Activated T-helper 17 cell treated with anti-CD3 and anti-CD28 coated beads, Interleukin-2, amount 50 U/mL, for 72 hours (primary cell): ENCODE measurements around the gene KIAA0040. TPM values are rescaled to one million over a fixed set of nuclear protein-coding genes. Genes with fewer than 3 reads are reported as not detected.
"Not testable (repeated sequence)": the region's sequence is repeated elsewhere in the genome, so short reads cannot be mapped to it uniquely, and the experiment has no call there.

ENCODE experiments used
- ATAC-seq: fragments of 150-1000 bp; cut with Tn5 transposase; replicated peaks from 2 replicates; pipeline ENCODE4 v1.10.0; 2021; ENCODE audit warnings: mild to moderate bottlenecking, moderate library complexity
- H3K27ac Mint-ChIP-seq: one replicate; pipeline ENCODE4 v1.8.0; 2022; ENCODE audit warnings: mixed read lengths
- H3K27me3 Mint-ChIP-seq: one replicate; pipeline ENCODE4 v1.8.0; 2022; ENCODE audit warnings: mixed read lengths
- H3K36me3 Mint-ChIP-seq: one replicate; pipeline ENCODE4 v1.8.0; 2022; ENCODE audit warnings: low read depth, mild to moderate bottlenecking, mixed read lengths
- H3K4me1 Mint-ChIP-seq: one replicate; pipeline ENCODE4 v1.8.0; 2022; ENCODE audit warnings: mixed read lengths
- H3K4me3 Mint-ChIP-seq: one replicate; pipeline ENCODE4 v1.8.0; 2022; ENCODE audit warnings: mild to moderate bottlenecking, mixed read lengths
- H3K9me3 Mint-ChIP-seq: one replicate; pipeline ENCODE4 v1.8.0; 2022; ENCODE audit warnings: mixed read lengths
- total RNA-seq, 2 donors: library from RNA; stranded (reverse); gene quantifications; one replicate each; pipeline ENCODE4 v1.2.3, GENCODE V29; 2022

KIAA0040 gene
- total RNA-seq, 2 donors from 2014 or later, result 34.8 to 39.4 TPM

DNA sequence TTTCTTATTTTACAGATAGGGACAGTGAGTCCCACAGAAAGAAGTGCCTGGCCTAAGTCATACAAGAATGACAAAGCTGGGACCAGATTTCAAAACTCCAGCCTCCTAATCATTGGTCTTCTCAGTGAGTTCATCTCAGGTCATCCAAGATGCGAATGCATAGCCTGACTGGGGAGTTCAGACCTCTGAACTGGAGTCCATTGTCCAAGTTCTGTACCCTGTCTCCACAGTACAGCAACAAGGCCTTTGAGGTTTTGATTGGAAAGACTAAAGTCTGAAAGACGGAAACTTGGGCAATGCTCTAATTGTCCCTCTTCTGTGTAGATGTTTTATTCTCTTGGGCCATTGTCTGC lies 63.0 kb downstream of the KIAA0040 start:
- no peaks in the 10 kb centered on the region for H3K36me3 Mint-ChIP-seq
- peaks cover 3% of the 10 kb centered on the region for H3K27me3 Mint-ChIP-seq
- H3K4me1 Mint-ChIP-seq, result no peaks in the 10 kb centered on the region
- H3K9me3 Mint-ChIP-seq, result no peaks in the 10 kb centered on the region
- ATAC-seq, result no peak
- H3K27ac Mint-ChIP-seq, result no peak overlapping the region
- no peak overlapping the region for H3K4me3 Mint-ChIP-seq

DNA sequence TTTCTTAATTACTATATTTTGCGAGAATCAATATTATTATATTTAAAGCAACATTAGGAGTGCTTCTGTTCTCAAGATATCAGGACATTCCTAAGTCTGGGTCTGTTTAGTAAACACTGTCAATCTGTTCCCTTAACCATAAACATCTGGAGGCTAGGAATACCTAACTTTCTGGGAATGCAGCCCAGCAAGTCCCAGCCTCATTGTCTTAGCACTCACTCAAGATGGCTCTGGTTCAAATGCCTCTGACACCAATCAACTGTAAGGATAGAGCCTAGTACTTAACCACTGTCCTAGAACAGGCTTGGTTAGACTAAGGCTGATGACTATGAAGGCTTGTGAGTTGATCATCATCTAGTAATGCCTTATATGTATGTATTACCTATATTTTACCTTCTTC lies 63.4 kb downstream of the KIAA0040 start:
- Mint-ChIP-seq H3K36me3 (no peaks in the 10 kb centered on the region), H3K27me3 (no peaks in the 10 kb centered on the region), H3K4me1 (no peaks in the 10 kb centered on the region), H3K4me3 (no peak overlapping the region), H3K27ac (no peak overlapping the region), H3K9me3 (no peaks in the 10 kb centered on the region)
- ATAC-seq, result no peak

DNA sequence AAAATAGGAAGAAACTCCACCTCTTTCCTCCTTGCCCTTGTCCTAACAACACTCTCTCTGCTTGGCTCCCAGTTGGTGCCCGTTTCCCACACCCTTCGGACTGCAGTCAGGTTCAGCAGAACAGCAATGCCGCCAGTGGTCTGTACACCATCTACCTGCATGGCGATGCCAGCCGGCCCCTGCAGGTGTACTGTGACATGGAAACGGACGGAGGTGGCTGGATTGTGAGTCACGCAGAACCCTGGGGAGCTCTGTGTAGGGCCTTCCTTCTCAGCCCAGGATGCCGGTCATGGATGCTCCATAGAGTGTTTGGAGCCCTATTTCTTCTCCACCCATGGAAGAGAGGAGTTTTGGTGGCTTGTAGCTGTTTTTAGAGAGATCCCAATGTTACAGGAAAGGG lies 64.1 kb downstream of the KIAA0040 start:
- Mint-ChIP-seq H3K4me3 (no peak overlapping the region), H3K27ac (no peak overlapping the region), H3K4me1 (no peaks in the 10 kb centered on the region), H3K9me3 (no peaks in the 10 kb centered on the region), H3K36me3 (no peaks in the 10 kb centered on the region), H3K27me3 (no peaks in the 10 kb centered on the region)
- ATAC-seq, result no peak

DNA sequence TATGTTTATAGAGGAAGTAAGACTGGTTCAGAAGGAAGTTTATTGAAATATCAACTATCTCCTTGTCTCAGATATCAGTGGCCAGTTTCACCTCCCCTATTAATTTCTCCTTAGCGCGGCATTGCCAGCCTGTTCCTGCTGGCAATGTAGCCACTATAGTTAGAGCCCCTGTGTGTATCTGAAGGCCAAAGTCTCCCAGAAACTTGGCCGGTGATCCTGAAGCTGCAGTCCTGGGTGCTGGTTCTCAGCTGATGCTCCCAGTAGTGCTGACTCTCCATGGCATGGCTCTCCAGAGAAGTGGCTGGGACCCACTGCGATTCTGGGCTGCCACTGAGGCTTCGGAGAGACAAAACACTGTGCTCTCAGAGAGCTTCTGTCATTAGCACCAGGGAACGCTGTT lies 65.0 kb downstream of the KIAA0040 start:
- Mint-ChIP-seq H3K9me3 (no peaks in the 10 kb centered on the region), H3K36me3 (no peaks in the 10 kb centered on the region), H3K27me3 (no peaks in the 10 kb centered on the region), H3K4me3 (no peak overlapping the region), H3K4me1 (no peaks in the 10 kb centered on the region), H3K27ac (no peak overlapping the region)
- no peak for ATAC-seq

DNA sequence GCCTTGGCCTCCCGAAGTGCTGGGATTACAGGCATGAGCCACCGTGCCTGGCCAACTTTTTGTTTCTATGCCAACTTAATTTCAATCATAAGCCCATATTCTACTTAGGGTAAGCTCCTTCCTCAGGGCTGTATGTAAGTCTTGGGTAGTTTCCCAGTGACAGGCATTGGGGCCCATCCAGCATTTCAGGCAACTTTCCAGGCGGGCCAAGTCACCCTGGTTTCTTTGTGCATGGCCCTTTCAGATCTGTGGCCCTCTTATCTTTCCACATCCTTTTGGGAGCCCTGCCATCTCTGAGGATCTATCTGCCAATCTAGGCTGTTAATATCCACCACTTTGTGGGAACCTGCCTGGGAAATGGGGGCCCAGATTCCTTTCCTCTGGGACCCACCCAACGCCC lies 66.2 kb downstream of the KIAA0040 start:
- no peak for ATAC-seq
- Mint-ChIP-seq H3K9me3 (no peaks in the 10 kb centered on the region), H3K27ac (no peak overlapping the region), H3K36me3 (no peaks in the 10 kb centered on the region), H3K27me3 (no peaks in the 10 kb centered on the region), H3K4me1 (no peaks in the 10 kb centered on the region), H3K4me3 (no peak overlapping the region)

DNA sequence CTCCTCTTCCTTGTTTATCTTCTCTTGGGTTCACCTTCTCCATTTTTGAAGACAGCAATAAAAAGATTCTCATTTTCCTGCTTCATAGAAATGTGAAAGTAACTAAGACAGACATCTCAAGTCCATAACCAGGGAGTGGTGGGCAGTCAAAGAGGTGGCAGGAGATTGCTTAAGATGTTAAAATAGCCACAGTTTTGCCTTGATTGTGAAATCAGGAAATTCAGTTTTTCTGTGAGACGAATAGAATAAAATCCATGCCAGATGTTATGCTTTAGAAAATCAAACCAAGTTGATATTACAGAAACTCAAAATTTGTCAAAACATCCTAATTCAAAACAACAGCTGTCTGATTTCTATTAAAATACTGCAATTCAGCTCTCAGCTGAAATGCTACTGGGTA lies 67.7 kb downstream of the KIAA0040 start:
- Mint-ChIP-seq H3K36me3 (no peaks in the 10 kb centered on the region), H3K4me3 (no peak overlapping the region), H3K9me3 (no peaks in the 10 kb centered on the region), H3K4me1 (no peaks in the 10 kb centered on the region), H3K27me3 (no peaks in the 10 kb centered on the region), H3K27ac (no peak overlapping the region)
- no peak for ATAC-seq

DNA sequence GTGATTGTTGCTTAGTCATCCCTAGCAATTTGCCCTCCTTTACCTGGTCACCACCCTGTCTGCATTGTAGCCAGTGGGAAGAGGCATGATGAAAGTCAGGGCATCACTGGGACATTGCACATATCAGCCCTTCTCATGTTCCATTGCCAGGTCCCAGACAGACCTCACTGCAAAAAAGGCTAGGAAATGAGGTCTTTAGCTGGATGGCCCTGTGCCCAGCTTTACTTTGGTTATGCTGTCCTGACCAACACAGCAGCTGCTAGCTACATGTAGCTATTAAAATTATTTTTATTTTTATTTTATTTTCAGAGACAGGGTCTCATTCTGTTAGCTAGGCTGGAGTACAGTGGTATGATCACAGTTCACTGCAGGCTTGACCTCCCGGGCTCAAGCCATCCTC lies 72.1 kb downstream of the KIAA0040 start:
- H3K36me3 Mint-ChIP-seq, result no peaks in the 10 kb centered on the region
- no peak overlapping the region for H3K27ac Mint-ChIP-seq
- H3K4me1 Mint-ChIP-seq, result no peaks in the 10 kb centered on the region
- ATAC-seq, result no peak
- H3K9me3 Mint-ChIP-seq, result no peaks in the 10 kb centered on the region
- H3K27me3 Mint-ChIP-seq, result no peaks in the 10 kb centered on the region
- no peak overlapping the region for H3K4me3 Mint-ChIP-seq

DNA sequence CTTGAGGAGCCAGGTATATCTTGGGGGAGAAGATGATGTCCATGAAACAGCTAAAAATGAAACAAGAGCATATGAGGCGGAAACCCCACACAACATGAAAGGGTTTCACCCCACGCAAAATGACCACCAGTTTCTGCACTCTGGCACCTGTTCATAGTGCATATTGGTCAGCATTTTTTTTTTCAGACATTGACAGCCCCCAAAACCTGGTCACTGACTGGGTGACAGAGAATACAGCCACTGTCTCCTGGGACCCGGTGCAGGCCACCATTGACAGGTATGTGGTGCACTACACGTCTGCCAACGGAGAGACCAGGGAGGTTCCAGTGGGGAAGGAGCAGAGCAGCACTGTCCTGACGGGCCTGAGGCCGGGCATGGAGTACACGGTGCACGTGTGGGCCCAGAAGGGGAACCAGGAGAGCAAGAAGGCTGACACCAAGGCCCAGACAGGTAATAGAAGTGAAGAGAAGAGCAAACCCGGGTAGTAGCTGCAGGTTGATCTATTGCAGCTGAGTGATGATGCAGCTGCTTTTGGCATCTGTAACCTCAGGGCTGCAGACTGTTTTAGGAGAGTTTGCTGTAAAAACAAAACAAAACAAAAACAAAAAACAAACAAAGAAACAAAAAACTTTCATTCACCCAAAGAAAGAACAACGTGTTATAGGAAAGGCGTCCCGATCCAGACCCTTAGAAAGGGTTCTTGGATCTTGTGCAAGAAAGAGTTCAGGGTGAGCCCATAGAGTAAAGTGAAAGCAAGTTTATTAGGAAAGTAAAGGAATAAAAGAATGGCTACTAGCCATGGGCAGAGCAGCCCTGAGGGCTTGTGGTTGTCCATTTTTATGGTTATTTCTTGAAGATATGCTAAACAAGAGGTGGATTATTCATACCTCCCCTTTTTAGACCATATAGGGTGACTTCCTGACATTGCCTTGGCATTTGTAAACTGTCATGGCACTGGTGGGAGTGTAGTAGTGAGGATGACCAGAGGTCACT lies 73.9 kb downstream of the KIAA0040 start:
- Mint-ChIP-seq H3K4me1 (no peaks in the 10 kb centered on the region), H3K4me3 (no peak overlapping the region), H3K36me3 (no peaks in the 10 kb centered on the region), H3K9me3 (peaks cover 5% of the 10 kb centered on the region), H3K27ac (no peak overlapping the region), H3K27me3 (peaks cover 9% of the 10 kb centered on the region)
- ATAC-seq, result no peak

DNA sequence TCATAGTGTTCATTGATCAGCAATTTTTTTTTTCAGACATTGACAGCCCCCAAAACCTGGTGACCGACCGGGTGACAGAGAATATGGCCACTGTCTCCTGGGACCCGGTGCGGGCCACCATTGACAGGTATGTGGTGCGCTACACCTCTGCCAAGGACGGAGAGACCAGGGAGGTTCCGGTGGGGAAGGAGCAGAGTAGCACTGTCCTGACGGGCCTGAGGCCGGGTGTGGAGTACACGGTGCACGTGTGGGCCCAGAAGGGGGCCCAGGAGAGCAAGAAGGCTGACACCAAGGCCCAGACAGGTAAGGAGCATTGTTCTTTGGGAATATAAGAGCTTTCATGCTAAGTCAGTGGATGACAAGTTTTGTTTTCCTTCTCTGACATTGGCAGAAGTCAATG lies 75.7 kb downstream of the KIAA0040 start:
- Mint-ChIP-seq H3K27me3 (peaks cover 10% of the 10 kb centered on the region), H3K36me3 (no peaks in the 10 kb centered on the region), H3K27ac (no peak overlapping the region), H3K4me3 (no peak overlapping the region), H3K4me1 (no peaks in the 10 kb centered on the region), H3K9me3 (peaks cover 14% of the 10 kb centered on the region)
- no peak for ATAC-seq

DNA sequence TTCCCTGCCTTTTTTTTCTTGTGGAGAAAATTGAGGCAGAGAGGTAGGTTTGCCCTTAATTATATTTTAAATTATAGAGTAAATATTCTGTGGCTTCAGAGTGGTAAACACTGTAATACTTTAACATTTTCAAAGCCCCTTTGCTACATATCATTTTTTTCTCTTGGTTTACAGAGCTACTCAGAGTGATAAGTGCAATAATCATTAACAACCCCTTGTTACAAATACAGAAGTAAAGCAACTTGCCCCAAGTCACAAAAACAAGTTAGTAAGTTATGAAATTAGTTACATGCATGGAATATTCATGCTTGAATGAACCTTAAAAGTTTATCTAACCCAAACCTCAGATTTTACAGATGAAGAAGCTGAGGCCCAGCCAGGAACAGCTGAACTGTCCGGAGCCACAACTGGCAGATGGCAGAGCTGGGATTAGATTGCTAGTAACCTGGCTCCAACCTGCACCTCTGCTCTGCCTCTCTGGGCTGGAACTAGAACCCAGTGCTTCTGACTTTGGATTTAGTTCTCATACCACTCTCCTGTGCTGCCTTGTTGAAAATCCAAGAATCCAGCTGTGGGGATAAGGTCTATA lies 76.3 kb downstream of the KIAA0040 start:
- no peak overlapping the region for H3K27ac Mint-ChIP-seq
- H3K27me3 Mint-ChIP-seq, result peaks cover 10% of the 10 kb centered on the region
- H3K4me1 Mint-ChIP-seq, result no peaks in the 10 kb centered on the region
- H3K4me3 Mint-ChIP-seq, result no peak overlapping the region
- H3K9me3 Mint-ChIP-seq, result peaks cover 14% of the 10 kb centered on the region
- no peaks in the 10 kb centered on the region for H3K36me3 Mint-ChIP-seq
- ATAC-seq, result no peak

DNA sequence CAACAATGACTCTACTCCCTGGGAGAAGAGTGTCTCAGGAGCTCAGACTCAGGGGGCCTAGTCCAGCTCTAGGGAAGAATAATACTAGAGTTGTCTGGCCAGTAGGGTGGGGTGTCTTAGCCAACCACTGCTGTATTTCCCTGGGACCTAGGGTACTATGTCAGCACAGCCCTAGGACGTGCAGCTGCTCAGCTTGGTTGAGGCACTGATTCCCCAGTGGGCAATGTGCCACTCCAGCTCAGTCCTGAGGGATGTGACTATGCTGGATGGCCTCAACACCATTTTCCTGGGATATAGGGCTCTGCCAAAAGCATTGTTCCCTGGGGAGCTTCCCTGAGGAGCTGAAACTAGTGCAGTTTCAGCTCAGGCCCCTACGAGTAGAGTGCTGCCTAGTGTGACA lies 77.6 kb downstream of the KIAA0040 start:
- no peaks in the 10 kb centered on the region for H3K36me3 Mint-ChIP-seq
- peaks cover 10% of the 10 kb centered on the region for H3K27me3 Mint-ChIP-seq
- H3K9me3 Mint-ChIP-seq, result peaks cover 14% of the 10 kb centered on the region
- no peaks in the 10 kb centered on the region for H3K4me1 Mint-ChIP-seq
- no peak for ATAC-seq
- no peak overlapping the region for H3K4me3 Mint-ChIP-seq
- no peak overlapping the region for H3K27ac Mint-ChIP-seq

GRCh38 chr1:175108331-175108820 lies 84.2 kb downstream of the KIAA0040 start:
- H3K36me3 Mint-ChIP-seq, H3K27me3 Mint-ChIP-seq, H3K4me1 Mint-ChIP-seq, H3K9me3 Mint-ChIP-seq, H3K4me3 Mint-ChIP-seq, H3K27ac Mint-ChIP-seq, ATAC-seq: not testable (repeated sequence)
